ENCODE measurements around the gene KIF16B. TPM values are rescaled to one million over a fixed set of nuclear protein-coding genes. Genes with fewer than 3 reads are reported as not detected.

KIF16B gene
- total RNA-seq, 2 experiments from 2014 or later, result 3.5 to 4.2 TPM

GRCh38 chr20:16363506-16364319 lies 209.5 kb downstream of the KIF16B start:
- Mint-ChIP-seq H3K27ac (no peak overlapping the region), H3K9me3 (no peaks in the 10 kb centered on the region), H3K36me3 (ENCODE audit: low read depth) (peaks cover under 1% of the 10 kb centered on the region), H3K4me1 (ENCODE audit: low read depth) (no peaks in the 10 kb centered on the region), H3K27me3 (no peaks in the 10 kb centered on the region), H3K4me3 (no peak overlapping the region)
- ChIA-PET CTCF (interaction anchor here (0.8 kb wide), 1 partner anchor 32 kb away, joined by 3 read pairs; no protein-coding TSS in a partner anchor), POLR2A (no interaction called here)
- ATAC-seq, result no peak
- no peak for DNase-seq
- TF ChIP-seq, protein P1, sequence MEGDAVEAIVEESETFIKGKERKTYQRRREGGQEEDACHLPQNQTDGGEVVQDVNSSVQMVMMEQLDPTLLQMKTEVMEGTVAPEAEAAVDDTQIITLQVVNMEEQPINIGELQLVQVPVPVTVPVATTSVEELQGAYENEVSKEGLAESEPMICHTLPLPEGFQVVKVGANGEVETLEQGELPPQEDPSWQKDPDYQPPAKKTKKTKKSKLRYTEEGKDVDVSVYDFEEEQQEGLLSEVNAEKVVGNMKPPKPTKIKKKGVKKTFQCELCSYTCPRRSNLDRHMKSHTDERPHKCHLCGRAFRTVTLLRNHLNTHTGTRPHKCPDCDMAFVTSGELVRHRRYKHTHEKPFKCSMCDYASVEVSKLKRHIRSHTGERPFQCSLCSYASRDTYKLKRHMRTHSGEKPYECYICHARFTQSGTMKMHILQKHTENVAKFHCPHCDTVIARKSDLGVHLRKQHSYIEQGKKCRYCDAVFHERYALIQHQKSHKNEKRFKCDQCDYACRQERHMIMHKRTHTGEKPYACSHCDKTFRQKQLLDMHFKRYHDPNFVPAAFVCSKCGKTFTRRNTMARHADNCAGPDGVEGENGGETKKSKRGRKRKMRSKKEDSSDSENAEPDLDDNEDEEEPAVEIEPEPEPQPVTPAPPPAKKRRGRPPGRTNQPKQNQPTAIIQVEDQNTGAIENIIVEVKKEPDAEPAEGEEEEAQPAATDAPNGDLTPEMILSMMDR (IDR thresholded peaks at IDR 0.05), result no peak
- intact Hi-C loops (cut with micrococcal nuclease), result no loop called here

DNA sequence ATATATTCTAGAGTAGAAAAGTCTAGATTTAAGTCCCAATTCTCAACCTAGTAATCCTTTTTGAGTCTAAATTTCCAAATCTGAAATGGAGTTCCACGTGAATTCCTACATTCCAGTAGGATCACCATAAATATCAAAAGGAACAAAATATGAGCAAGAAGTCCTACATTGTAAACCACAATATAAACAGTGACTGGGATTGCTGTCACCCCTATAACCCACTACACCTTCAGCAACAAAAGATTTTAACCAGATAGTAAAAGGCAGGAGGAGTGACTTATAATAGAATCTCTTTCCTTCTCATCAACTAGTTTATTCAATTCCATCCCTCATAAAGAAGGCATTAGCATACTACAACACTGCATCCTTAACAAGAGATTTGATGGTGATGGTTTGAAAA lies 210.6 kb downstream of the KIF16B start:
- CTCF ChIA-PET, result no interaction called here
- intact Hi-C loops (cut with micrococcal nuclease), result no loop called here

DNA sequence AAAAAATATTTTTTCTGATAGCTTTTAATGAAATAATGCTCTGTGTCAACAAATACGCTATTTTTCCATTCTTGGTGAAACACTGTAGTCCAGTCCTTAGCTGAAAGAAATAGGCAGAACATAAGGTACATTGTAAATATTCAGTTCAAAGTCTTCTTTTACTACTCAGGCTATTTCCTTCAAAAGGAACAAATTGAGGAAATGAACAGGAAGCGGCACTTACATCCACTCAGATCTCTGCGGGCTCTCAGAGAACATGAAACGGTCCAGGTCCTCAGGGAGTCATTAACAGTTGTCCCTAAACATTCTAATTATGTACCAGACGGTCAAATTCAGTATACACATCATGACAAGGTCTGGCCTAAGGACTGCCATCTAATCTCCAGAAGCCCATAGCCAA lies 212.6 kb downstream of the KIF16B start:
- peaks cover 1% of the 10 kb centered on the region for H3K36me3 Mint-ChIP-seq (ENCODE audit: low read depth)
- H3K27ac Mint-ChIP-seq, result no peak overlapping the region
- ATAC-seq (no peak), DNase-seq (no peak)
- no peak overlapping the region for H3K4me3 Mint-ChIP-seq
- intact Hi-C loops (cut with micrococcal nuclease), result no loop called here
- ChIA-PET CTCF (no interaction called here), POLR2A (no interaction called here)
- H3K9me3 Mint-ChIP-seq, result no peaks in the 10 kb centered on the region
- TF ChIP-seq, protein P1 (IDR thresholded peaks at IDR 0.05), result no peak
- H3K27me3 Mint-ChIP-seq, result no peaks in the 10 kb centered on the region
- no peaks in the 10 kb centered on the region for H3K4me1 Mint-ChIP-seq (ENCODE audit: low read depth)

More for the DNA sequence above, 210.6 kb downstream of the KIF16B start:
- Mint-ChIP-seq H3K4me3 (no peak overlapping the region), H3K36me3 (ENCODE audit: low read depth) (no peaks in the 10 kb centered on the region), H3K27me3 (no peaks in the 10 kb centered on the region), H3K4me1 (ENCODE audit: low read depth) (no peaks in the 10 kb centered on the region), H3K9me3 (no peaks in the 10 kb centered on the region), H3K27ac (no peak overlapping the region)
- POLR2A ChIA-PET, result no interaction called here
- DNase-seq (no peak), ATAC-seq (no peak)
- TF ChIP-seq, protein P1 (IDR thresholded peaks at IDR 0.05), result no peak

GRCh38 chr20:16353417-16353781 lies 219.8 kb downstream of the KIF16B start:
- Mint-ChIP-seq H3K27me3 (no peaks in the 10 kb centered on the region), H3K4me3 (no peak overlapping the region), H3K36me3 (ENCODE audit: low read depth) (peaks cover 1% of the 10 kb centered on the region), H3K4me1 (ENCODE audit: low read depth) (no peaks in the 10 kb centered on the region), H3K27ac (no peak overlapping the region), H3K9me3 (no peaks in the 10 kb centered on the region)
- DNase-seq, result no peak
- no peak for ATAC-seq
- intact Hi-C loops (cut with micrococcal nuclease), result no loop called here
- TF ChIP-seq, protein P1 (IDR thresholded peaks at IDR 0.05), result no peak
- ChIA-PET CTCF (no interaction called here), POLR2A (no interaction called here)

- intact Hi-C loops (cut with micrococcal nuclease), result no loop called here
- H3K4me3 Mint-ChIP-seq, result no peak overlapping the region
- H3K36me3 Mint-ChIP-seq (ENCODE audit: low read depth), result peaks cover 1% of the 10 kb centered on the region
- ATAC-seq (no peak), DNase-seq (no peak)
- no peaks in the 10 kb centered on the region for H3K4me1 Mint-ChIP-seq (ENCODE audit: low read depth)
- ChIA-PET POLR2A (no interaction called here), CTCF (no interaction called here)
- H3K27me3 Mint-ChIP-seq, result no peaks in the 10 kb centered on the region
- H3K27ac Mint-ChIP-seq, result no peak overlapping the region
- TF ChIP-seq, protein P1 (IDR thresholded peaks at IDR 0.05), result no peak
- H3K9me3 Mint-ChIP-seq, result no peaks in the 10 kb centered on the region
Observed at GRCh38 chr20:16352751-16353416, 220.4 kb downstream of the KIF16B start.
